Stimulated activated CD4-positive, alpha-beta T cell treated with anti-CD3 and anti-CD28 coated beads, Interleukin-1b, Interleukin-23, amount 100 ng/mL, for 1 hour (primary cell): ENCODE measurements around the gene SYNE1.
"Not testable (repeated sequence)": the region's sequence is repeated elsewhere in the genome, so short reads cannot be mapped to it uniquely, and the experiment has no call there.

Experiments
- DNase-seq, 2 donors: peaks; one replicate each; pipeline ENCODE4 v3.0.0-alpha.2; 2020; ENCODE audit warnings: low read depth in 2 of 2

Gene SYNE1

DNA sequence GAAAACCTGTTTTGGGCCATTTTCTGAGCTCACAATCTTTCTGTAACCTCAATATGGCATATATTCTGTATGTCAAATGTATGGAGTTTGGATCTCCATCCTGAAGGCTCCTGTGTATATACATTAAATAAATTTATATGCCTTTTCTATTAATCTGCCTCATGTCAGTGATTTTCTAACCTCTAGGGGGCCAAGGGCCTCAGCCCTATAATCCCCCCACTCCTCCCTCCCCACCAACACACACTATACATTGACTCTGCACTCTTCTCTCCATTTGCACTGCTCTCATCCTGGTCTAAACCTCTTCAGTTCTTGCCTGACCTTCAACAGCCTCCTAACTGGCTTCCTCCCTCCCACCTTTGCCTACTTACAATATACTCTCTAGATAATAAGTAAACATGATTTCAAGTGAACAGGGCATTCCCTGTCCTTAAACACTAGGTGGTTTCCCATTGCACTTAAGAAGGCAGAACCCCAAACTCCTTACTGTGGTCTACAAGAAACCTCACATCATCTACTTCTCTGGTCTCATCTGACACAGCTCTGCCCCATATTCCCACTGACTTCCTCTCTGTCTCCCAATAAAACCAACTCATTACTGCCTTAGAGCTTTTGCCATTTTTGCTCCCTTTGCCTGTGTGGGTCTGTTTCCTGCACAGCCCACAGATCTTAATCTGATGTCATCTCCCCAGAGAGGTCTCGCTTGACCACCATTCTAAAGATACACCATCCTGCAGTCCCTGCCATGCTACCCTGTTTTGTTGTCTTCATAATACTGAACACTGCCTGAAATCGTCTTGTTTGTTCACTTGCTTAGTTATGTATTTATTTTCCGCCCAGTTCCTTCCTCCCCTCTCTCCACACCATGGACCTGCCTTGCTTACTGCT is 213.7 kb downstream of the SYNE1 start:
- DNase-seq, result no peak

DNA sequence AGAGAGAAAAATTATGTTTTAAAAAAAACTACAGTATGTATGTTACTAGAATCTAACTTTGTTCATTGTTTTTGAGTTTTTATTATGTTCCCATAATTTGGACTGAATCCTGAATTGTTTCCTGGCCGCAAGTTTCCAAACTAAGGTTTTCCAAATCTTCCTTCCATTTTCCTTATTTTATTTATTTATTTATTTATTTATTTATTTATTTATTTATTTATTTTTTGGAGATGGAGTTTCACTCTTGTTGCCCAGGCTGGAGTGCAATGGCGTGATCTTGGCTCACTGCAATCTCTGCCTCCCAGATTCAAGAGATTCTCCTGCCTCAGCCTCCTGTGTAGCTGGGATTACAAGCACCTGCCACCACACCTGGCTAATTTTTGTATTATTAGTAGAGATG is 215.7 kb downstream of the SYNE1 start:
- not testable (repeated sequence) for DNase-seq

DNA sequence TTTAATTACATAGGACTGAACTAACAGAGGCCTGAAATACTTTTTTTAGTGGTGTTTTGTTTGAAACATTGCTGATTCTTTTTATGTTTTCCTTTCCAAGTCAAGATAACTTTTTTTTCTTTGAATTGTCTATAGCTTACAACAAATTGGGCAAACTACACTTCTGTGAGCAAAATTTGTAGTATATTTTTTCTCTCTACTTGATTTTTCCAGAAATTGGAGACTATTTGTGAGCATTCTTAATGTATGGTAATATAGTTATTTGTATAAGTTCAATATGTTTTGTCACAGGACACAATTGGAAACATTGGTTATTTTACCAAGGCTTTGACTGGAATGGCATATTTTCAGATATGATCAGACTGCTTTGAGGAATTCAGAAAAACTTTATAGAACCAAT is 216.5 kb downstream of the SYNE1 start:
- DNase-seq, result no peak

DNA sequence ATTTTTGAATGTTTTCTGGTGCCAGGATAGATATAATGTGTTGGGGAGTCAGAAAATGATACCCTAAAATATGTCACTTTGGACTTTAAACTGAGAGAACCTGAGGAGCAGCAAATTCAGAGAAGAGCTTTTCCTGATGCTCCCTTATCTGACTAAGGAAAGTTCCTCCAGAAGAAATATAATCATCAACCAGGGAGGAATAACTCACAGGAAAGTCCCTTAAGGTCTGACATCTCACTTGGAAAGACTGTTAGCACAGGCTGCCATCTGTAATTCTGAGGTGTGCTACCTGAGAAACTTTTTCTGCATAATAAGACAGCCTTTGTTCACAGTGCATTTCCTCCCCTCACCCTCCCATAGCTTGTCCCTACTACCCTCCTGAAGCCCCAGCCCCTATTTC is 218.6 kb downstream of the SYNE1 start:
- no peak for DNase-seq

DNA sequence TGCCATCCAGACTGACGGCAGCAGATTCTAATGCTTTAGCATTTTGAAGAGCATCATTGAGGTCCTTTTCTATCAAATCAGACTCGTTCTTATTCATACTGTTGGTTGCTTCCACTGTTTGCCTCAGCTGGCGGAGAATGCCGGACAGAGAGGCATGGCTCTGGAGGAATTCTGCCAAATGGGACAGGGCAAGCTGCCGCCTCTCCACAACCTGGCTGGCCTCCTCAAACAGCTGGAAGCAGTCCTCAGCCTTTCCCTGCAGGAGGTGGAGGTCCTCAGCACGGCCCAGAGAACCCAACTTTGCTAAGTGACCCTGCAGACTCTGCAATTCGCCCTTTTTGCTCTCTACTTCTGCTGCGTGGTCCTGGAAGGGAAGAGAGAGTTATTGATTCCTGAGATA is 220.5 kb downstream of the SYNE1 start:
- no peak for DNase-seq

DNA sequence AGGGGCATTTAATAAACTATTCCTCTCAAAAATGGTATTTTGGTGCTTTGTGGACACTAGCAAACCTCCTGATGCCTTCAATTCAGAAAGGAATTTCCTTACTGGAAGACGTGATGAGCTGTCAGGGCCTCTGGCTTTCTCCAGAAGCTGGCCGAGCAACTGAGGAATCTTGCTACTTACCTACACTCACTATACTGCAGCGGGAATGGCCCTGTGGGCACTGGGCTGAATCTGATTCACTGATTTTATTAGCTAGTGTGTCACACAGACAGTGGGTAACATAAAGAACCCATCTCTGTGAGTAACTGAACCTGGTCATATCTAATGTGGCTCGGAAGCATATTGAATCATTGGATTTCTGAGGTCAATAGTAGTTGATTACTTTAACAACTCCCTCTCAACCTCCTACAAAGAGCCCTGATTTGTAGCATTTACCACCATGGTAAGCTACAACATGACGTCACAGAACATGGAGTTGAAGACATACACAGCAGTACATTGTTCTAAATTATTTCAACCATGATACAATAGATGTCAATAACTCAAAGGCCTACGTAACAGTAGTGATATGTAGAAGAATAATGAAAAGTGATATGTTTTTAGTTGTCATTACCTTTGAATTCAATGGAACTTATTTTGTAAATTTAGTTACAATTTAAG is 232.1 kb downstream of the SYNE1 start:
- no peak for DNase-seq

DNA sequence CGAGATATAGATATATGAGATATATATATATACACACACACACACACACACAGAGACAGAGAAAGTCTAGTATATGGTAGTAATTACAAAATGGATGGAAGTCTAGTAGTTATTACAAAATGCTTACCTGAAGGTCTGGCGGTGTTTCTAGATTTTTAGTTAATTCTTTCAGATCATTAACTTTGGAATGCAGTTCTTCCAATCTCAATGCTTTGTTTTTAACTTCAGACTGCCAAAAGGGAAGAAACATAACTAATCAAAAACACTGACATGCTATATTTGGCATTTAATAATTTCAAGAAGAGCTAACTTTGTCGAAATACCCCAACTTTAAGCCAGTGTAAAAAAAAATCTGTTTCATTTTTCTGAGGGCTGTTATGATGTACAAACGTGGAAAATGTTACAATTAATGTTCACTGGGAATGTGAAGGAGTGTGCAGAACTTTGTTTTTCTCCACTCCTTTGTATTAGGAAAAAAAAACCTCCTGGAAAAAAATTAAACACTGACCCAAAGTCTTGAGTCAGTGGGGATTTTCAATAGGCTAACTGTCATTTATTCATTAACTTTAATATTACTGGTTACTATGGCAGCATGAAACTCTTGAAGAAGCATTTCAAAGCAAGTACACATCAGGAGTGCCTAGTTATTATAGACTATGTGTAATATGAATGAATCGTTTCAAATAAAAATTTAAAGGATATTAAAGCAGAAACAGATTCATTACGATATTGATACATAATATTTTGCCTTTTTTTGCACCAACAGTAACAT is 232.9 kb downstream of the SYNE1 start:
- DNase-seq, result no peak

DNA sequence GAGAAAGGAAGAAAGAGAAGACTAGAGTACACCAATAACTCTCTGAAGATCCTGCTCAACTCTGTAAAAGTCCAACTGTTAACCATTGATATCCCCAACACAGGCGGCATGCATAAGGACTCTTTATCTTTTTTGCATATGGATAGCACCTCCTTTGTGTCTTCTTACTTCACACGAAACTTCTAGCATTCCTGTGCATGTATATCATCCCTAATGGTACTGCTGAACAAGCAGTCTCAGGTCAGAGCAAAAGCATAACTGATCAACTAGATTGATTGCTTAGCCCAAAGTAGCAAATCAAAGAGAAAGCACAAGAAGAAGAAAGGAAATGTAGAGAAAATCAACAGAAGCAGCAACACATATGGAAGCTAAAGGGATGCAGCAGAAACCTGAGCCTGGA is 234.4 kb downstream of the SYNE1 start:
- no peak for DNase-seq

DNA sequence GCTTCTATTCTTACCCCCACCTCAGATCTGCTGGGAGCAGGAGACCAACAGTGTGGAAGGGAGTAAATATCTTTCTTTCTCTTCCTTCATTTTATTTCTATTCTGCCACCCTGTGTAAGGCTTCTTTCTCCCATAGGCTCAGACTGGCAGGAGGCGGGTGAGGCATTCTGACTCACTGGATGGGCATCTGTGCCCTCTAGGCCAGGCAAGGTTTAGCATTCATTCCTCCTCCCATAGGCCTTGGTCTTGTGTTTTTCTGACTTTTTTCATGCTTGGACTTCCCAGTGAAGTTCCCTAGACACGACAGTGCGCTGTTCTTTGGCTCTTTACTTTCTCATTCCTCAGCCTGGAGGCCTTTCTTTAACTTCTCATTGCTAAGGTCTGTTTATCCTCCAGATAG is 235.2 kb downstream of the SYNE1 start:
- DNase-seq, result no peak

DNA sequence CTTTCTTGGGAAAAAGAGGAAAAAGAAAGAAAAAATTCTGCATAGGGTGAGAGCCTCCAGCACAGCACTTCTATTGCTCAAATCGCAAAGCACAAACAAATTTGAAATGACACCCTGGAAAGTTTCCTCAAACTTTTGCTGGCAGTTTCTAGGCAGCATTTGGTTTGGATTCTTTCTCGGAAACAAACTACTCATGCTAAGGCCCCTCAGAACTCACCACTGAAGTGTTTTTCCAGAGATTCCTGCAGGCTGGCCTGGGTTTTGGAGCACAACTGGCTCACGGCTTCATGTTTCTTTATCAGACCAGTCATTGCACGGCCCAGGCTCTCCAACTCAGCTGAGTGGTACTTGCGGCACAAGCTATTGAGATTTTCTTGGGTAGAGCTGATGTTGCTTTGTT is 237.8 kb downstream of the SYNE1 start:
- no peak for DNase-seq

DNA sequence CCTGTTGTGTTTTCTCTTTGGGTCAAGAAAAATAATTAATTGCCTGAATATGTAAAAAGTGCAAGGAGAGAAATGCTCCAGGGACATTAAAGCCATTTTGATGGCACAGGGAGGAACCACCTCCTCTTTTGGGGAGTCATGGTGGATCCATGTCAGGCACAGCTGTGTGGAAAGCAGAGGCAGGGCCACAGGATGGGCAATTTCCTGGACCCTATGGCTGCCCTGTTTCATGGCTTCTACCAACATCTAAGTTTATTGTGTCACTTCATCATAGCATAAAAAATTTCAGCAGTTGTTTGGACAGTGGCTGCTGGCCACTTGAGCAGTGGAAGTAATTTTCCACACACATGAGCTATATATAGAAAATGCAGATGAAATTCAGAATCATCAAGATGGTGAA is 238.2 kb downstream of the SYNE1 start:
- DNase-seq, result no peak

DNA sequence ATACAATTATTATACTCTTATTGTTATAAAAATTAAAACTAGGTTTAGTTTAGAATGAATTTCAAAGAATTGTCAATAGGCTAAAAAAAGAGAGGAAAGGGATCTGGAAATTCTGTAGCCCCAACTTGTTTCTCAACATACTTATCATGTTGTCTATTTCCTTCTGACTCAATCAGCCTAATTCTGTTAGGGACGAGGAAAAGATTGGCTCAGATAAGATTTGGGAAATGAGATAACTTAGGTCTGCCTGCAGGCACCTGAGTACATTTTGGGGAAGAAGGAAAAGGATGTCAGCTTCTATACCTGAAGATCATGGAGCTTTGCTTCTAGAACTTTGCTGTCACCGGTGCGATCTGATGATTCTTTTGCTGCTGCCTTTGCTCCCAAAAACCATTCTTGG is 238.8 kb downstream of the SYNE1 start:
- DNase-seq, result no peak

DNA sequence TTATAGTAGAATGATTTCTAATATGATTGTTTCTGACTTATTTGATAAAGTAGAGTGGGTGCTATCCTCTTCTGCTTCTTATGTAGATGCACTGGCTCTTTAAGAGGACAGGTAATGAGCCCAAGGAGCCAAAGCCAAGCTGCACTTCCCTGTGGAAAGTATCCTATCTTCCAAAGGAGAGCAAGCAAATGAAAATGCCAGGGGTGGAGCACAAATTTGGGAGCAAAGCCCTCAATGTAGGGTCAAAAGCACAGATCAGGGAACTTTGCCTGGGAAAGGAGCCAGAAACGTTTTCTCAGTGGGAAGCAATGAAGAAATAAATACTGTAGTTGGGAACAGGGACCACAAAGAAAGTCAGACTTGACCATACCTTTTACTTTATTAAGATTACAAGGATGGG is 242.9 kb downstream of the SYNE1 start:
- DNase-seq, result no peak

DNA sequence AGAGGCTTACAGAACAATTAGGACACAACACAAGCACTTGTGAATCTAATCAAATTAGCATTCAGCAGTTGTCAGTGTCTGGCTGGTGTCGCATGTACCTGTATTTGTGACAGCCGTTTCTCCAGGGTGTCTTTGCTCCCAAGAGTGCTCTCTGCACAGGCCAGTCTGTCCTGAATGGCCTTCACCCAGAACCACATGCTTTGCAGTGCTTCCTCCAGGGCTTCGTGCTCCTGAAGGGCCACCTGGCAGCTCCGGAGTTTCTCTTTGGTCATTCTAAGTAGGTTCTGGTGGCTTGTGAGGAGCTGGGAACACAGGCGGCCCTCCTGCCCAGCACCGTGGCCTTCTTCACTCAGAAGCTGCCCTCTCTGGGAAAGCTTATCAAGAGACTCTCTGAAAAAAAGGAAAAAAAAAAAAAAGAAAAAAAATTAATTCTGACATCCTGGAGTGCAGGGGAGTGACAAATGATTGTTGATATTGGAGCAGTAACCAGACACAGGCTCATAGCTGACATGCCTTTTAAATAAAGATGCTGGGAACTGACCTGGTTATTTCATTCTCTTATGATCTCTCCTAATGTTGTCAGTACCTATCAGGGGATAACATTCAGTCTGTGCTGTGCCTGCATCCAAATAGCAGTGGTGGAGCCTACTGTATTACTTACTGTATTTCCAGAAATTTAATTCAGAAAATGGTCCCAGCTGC is 245.8 kb downstream of the SYNE1 start:
- DNase-seq, result no peak

DNA sequence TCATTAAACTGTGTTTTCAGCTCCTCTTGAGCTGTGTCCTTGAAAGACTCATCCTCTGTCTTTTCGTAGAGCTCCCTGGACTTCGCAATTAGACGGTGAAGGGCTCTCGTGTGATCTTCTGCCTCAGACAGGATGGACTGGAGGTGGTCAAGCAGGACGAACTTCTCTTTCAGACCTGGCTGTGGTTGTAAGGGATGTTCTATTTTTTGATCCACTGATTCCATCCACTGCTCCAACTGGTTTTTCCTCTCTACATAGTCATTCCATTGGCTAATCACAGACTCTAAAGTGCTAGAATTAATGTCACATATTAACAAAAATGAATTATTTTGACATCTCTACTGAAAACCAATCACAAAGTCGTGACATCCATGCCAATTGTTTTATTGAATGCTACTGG is 250.1 kb downstream of the SYNE1 start:
- DNase-seq, result no peak

DNA sequence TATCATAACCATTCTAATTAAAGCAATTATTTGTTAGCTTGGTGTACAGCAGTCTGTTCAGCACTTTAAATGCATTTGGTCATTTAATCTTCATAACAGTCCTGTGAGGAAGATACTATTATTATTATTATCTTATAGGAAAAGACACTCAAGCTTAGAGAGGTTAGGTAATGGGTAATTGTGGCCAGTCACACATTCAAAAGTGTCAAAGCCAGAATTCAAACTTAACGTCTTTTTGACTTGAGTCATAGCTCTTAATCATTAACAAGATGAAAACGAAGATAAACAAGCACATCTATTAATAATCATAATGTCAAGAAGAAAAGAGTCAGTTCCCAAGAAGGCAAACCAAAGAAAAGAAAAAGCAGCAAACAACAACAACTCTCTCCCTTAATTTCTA is 251.0 kb downstream of the SYNE1 start:
- no peak for DNase-seq

DNA sequence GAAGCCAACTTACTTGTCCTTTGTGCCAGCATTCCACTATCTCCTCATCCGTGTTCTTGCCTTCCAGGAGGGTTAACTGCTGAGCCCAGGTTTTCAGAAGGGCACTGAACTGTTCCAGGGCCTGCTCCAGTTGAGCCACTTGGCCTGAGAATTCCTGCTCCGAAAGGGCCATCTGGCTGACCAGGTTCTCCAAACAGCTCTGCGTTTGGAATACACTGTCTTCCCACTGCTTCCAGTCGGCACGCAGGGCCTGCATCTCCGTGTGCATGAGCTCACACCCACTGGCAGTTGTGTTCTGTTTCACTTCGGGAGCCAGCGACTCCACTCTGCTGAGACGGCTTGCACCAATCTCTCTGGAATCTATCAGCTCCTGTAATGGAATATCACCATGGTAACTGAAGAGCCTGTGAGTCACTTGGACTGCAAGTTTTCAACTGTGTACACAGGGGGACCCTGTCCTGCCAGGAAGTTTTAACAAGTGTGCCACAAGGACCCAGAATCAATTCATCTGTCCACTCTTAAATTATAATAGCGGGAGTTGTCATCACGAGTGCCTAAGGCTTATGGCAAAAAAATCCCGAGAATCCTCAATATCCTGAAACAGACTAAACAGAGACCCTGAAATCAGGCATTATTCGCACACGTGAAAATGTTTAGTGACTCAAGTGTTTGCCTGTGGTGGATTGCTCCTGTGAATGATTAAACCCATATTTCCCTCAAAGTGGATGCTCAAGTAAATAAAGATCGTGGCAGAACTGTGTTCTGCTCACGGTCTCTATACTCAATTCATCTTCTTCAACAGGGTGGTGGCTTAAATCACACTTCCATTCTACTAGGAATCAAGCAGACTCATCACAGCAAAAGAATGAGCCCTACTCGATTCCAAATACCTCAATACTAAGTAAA is 255.9 kb downstream of the SYNE1 start:
- DNase-seq, result no peak

DNA sequence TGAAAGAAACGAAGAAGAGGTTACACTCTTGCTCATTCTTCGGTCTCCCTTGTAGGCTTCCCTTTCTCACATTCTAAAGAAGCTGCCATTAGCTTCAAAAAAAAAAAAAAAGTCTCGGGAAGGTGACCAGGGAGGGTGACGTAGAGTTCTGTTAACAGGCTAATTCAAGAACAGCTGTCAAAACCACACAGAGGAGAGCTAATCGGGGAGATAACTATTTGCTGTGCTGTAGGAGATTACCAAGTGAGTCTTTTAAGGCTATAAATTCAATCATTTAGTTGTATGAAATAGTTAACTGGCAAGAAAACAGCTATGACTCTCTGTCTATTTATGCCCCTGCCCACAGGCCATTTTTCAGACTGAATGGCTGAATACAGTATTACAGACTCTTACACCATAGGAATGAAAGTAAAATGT is 256.8 kb downstream of the SYNE1 start:
- no peak for DNase-seq

DNA sequence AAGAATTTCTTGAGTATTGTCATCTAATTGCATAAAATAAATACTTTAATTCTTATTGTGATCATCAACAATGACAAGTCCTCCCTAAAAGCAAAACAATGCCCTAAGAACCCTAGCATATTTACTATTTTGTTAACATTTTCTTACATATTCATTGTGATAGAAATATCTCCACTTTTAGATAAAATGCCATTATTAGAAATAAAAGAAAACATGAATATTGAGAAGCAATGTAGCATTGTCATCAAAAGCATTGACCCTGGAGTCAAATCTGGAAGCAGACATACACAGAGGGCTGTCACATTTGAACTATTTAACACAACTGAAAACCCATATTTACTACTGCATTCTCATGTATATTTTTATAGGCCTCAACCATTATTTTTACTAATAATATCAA is 257.7 kb downstream of the SYNE1 start:
- no peak for DNase-seq

DNA sequence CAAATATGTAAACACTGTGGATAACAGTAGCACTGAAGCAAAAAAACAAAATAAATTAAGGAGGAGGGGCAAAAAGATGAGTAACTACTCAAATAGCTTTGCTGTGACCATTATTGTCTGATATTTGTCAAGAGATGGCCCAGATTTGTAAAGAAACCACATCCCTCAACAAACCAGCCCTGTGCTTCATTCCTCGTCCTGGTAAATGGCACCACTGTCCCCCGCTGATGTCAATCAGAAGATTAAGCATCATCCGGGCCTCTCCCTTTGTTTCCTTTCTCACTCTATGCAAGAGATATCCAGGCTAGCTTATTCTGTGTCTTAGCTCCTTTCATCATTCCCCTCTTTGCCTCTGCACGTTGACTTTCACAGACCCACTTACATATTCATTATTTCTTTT is 259.0 kb downstream of the SYNE1 start:
- DNase-seq, result no peak

DNA sequence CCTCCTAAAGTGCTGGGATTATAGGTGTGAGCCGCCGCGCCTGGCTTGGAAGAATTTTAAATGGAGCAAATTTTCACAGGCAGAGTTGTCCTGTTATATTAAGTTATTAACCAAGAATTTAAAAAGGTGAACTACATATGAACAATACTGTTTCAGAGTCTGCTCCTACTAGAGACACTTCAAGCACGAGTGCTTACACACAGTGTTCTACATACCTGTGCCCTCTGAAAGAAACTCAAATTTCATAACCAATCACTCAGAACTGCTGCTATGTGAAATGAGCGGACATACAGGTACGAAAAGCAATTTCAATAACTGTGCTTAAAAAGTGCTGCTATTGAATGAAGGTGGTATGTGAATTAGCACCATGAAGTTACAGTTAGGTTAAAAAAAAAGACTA is 262.0 kb downstream of the SYNE1 start:
- no peak for DNase-seq
